ENCODE measurements around the gene LINC00632. TPM values are rescaled to one million over a fixed set of nuclear protein-coding genes. Genes with fewer than 3 reads are reported as not detected.

Gene LINC00632
- 0.94 to 1.6 TPM (median 1.2 TPM) in 5 replicates for total RNA-seq (2022; extraction: Qiagen RNA extraction)

DNA sequence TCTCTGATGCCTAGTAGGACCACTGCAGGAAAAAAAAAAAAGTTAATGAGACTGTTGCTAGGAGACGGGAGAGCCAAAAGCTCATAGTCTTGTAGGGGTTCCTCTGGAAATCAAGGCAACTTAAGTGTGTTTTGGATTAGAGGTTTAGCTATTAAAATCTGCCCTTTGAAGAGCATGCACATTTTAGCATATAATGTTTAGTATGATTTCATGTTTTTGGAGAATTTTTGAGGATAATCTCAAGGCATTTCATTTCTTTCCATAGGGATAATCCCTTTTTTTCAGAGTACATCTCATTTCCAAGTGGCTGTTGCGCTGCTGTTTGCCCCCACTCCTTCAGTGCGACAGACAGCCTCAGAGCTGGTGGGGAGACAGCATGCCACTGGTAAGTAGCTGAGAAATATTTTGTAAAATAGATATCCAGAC is at the start of gene LINC00632:
TSS of gene LINC00632 (plus strand) at position 339 of the 426 bp plus-strand sequence.

Other genes starting within 250 kb of the LINC00632 start
- 0.03 TPM in 1 of 5 replicates, not detected in the others for gene SOX3, start 204.7 kb upstream of the LINC00632 start, total RNA-seq (2022; extraction: Qiagen RNA extraction)